HG02870 (cell line): ENCODE results near the gene TXNRD2.

Source experiments
- ATAC-seq: cut with Tn5 transposase; IDR thresholded peaks from one replicate; pipeline ENCODE4 v1.9.1; 2021; ENCODE audit warnings: mild to moderate bottlenecking, moderate library complexity; ENCODE audit not compliant: unreplicated experiment

Gene TXNRD2

GRCh38 chr22:19868333-19868732 lies 73.3 kb downstream of the TXNRD2 start:
- no peak for ATAC-seq

DNA sequence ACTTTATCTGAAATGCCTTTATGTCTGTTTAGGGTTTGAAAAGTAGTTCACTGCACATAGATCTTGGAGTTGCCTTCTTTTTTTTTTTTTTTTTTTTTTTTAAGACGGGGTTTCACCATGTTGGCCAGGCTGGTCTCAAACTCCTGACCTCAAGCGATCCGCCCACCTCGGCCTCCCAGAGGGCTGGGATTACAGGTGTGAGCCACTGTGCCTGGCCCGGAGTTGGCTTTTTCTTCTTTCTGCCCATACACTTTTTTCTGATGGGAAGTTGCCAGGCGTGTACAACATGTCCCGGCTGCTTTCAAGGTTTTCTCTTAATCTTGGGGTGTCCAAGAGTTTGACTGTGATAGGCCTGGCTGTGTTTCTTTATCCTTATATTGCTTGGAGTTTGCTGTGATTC lies 74.0 kb downstream of the TXNRD2 start:
- no peak for ATAC-seq

DNA sequence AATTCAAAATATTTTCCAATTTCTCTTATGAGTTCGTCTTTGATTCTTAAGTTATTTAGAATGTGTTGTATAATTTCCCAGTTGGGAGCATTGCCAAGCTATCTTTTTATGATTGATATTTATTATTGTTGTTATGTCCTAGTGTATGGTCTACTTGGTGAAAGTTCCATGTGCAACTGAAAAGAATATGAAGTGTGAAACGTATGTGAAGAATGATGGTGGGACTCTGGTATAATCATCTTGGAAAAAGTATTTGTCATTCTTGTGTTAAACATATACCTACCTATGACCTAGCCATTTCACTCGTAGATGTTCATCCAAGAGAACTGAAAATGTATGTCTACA lies 75.0 kb downstream of the TXNRD2 start:
- no peak for ATAC-seq

DNA sequence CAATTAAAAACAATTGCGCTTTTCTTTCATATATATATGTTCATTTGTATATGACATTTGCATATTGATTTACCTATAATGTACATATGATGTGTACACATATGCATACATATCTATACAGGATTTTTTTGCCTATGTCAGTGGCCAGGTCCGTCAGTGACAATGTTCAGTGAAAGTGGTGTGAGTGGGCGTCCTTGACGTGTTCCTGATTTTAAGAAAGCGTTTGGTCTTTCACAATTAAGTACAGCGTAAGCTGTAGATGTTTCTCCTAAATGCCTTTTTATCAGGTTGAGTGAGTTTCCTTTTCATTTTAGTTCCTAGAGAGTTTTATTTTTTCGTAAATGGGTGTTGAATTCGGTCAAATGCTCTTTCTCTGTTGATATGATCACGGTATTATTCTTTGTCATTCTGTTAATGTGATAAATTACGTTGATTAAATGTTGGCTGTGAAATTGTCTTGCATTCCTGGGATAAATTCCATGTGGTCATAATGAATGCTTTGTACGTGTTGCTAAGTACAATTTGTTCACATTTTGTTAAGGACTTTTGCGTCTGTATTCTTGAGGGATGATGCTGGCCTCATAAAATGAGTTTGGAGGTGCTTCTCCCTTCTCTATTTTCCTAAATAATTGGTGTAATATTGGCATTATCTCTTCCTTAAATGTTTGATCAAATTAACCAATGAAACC lies 76.3 kb downstream of the TXNRD2 start:
- no peak for ATAC-seq

DNA sequence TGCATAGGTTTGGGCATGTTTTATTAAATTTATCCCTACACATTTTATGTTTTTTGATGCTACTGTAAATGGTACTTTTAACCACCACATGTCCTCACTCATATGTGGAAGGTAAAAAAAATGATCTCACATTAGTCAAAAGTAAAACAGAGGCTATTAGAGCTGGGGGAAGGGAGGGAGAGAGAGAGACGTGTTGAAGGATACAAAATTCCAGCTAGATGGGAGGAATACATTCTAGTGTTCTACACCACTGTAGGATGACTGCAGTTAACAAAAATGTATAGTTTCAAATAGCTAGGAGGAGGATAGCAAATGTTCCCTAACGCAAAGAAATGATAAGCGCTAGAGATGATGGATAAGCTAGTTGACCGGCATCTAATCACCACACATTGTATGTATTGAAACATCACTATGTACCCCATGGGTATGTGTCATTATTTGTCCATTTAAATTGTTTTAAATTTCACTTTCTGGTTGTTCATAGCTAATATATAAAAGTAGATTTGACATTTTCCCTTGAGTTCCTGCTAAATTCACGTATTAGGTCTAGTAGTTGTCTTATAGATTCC lies 77.0 kb downstream of the TXNRD2 start:
- ATAC-seq, result no peak

GRCh38 chr22:19863571-19863970 lies 78.0 kb downstream of the TXNRD2 start:
- no peak for ATAC-seq

DNA sequence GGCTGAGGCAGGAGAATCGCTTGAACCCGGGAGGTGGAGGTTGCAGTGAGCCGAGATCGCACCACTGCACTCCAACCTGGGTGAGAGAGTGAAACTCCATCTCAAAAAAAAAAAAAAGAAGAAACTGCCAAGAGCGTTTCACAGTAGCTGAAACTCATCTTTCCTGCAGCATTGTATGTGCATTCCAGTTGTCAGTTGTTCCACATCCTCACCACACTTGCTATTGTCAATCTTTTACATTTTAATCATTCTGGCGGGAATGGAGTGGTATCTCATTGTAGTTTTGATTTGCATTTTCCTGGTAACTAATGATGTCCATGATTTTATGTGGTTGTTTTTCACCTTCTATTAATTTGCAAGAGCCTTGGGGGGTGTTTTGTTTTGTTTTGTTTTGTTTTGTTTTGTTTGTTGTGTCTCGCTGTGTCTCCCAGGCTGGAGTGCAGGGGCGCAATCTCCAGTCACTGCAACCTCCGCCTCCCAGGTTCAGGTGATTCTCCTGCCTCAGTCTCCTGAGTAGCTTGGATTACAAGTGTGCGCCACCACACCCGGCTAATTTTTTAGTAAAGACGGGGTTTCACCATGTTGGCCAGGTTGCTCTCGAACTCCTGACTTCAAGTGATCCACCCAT lies 78.9 kb downstream of the TXNRD2 start:
- no peak for ATAC-seq

DNA sequence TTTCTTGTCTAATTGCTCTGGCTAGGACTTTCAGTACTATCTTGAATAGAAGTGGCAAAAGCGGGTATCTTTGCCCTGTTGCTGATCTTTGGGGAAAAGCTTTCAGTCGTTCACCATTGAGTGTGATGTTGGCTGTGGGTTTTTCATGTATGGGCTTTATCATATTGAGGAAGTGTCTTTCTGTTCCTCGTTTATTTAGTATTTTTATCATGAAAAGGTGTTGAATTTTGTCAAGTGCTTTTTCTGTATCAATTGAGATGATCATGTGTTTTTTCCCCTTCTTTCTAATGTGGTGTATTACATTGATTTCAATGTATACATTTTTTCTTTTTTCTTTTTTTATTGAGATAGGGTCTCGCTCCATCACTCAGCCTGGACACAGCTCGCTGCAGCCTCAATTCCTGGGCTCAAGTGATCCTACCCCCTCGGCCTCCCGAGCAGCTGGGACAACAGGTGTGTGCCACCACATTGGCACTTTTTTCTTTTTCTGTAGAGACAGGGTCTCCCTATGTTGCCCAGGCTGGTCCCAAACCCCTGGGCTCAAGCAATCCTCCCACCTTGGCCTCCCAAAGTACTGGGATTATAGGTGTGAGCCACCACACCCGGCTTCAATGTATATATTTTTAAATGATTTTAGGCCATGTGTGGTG lies 81.6 kb downstream of the TXNRD2 start:
- ATAC-seq, result no peak

- no peak for ATAC-seq
Measured at GRCh38 chr22:19857382-19857781, 84.2 kb downstream of the TXNRD2 start.

GRCh38 chr22:19855504-19856409 lies 85.9 kb downstream of the TXNRD2 start:
- peak; percentile 22 for ATAC-seq

DNA sequence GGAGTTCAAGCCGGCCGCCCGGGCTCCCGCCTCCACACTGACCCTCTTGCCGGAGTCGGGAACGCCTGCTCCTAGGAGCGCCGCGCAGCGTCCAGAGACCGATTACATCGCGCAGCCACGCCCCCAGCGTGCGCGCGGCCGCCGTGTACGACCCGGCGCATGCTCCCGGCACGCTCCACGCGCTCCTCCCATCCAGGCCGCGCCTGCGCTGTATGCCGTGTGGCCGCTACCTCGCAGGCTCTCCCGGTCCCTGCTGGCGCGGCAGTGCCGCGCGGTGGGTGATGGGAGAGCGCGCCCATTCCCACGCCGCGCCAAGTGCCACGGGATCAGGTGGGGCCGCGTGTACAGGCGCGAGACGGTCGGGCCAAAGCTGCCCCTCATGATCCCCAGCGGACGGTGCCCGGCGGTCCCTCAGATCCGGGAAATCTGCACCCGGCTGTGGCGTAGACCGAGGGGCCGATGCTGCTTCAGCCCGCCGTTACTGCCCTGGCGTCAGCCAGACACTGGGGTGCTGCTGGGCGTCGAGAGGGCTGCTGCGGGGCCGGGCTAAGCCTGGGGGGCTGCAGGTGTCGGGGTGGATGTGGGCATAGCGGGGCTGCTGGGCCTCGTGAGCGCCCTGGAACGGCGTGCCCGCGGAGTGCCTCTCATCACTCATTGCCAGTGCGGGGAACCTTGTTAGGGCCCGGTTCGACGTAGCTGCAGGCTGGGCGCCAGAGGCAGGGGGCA lies 86.7 kb downstream of the TXNRD2 start, which contains the start of the genes GNB1L and RTL10:
TSS of gene GNB1L (minus strand) at position 97 of the 726 bp plus-strand sequence. CDS start 33,519 bp downstream, outside the sequence.
TSS of gene RTL10 (minus strand) at position 97 of the 726 bp plus-strand sequence. CDS start 2,613 bp downstream, outside the sequence.
- ATAC-seq, result peak; percentile 83

DNA sequence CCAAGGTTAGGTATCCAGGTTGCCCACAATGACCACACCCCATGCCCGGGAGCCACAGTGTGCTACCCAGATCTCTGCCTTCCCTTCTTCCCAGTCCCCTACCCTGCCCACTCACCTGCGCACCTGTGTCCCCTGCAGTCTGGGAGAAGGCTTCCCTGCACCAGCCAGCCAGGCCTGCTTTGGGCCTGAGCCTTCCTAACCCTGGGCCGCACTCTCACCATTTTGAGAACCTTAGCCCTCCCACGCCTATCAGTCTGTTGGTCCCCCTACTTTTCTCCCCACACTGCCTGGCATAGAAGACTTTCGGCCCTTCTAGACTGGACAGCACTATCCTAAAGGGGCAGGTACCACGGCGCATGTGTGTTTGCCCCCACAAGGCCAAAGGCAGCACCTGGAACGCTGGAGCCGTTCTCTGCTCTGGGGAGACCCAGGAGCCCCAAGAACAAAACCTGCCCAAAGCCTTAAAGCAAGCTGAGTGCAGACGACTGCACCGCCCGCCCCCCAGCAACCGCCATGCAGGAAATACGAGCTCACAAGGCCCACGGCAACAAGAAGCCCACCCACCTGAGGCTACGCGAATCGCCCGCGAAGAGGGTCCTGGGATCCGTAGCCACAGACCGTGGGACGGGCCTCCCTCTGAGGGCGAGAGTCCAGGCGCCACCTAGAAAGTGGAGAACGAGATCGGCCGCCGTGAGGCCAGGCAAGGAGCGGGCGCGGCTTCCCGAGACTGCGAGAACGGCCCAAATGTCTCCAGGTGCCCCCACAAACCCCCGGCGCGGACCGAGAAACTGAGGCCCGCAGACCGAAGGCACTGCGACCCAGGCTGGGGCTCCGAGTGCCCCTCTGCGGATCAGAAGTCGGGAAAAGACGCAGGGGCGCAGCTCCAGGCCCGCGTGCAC lies 87.5 kb downstream of the TXNRD2 start:
- ATAC-seq, result no peak

- ATAC-seq, result no peak
Measured at GRCh38 chr22:19853058-19853878, 88.3 kb downstream of the TXNRD2 start.

- ATAC-seq, result no peak
Measured at GRCh38 chr22:19852177-19852781, 89.3 kb downstream of the TXNRD2 start.

- no peak for ATAC-seq
Measured at GRCh38 chr22:19851291-19852176, 90.1 kb downstream of the TXNRD2 start.

DNA sequence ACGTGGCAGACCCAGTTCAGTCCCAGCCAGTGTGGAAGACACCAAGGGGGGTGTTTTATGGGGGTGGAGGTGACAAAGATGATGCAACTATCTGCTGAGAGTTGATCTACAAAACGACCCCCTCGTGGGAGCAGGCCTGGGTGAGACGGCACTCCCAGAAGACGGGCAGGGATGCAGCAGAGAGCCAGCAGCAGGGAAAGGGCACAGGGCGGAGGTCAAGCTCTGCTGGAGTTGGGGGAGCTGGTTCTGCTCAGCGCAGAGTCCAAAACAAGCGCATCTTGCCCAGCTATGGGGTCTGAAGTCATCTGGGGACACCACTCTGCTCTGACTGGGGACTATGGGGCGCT lies 90.9 kb downstream of the TXNRD2 start:
- ATAC-seq, result no peak
